Spinal cord (tissue), 10 donors: ENCODE results near the gene CLEC16A. TPM values are rescaled to one million over a fixed set of nuclear protein-coding genes. Genes with fewer than 3 reads are reported as not detected.
A peak's percentile ranks its signal among the peaks of the same experiment; 100 is the strongest.

Experiments
- DNase-seq, 6 donors: peaks; one replicate each; pipeline versions ENCODE4 v3.0.0 to v3.0.0-alpha.2; 2013 to 2015; ENCODE audit warnings: low spot score in 6 of 6, low read depth in 4 of 6
- H3K27ac ChIP-seq: one replicate; pipeline ENCODE4 v1.5.1; 2013; ENCODE audit warnings: low read depth, low read length, control low read depth
- H3K27me3 ChIP-seq: one replicate; pipeline ENCODE4 v1.6.1; 2013; ENCODE audit warnings: low read length; ENCODE audit not compliant: control insufficient read depth, insufficient read depth
- H3K36me3 ChIP-seq: one replicate; pipeline ENCODE4 v1.6.1; 2013; ENCODE audit warnings: low read length; ENCODE audit not compliant: control insufficient read depth, insufficient read depth
- H3K4me1 ChIP-seq: one replicate; pipeline ENCODE4 v1.6.1; 2013; ENCODE audit warnings: low read length; ENCODE audit not compliant: control insufficient read depth, insufficient read depth
- H3K4me3 ChIP-seq: one replicate; pipeline ENCODE4 v1.5.1; 2013; ENCODE audit warnings: low read depth, low read length, control low read depth
- H3K9me3 ChIP-seq: one replicate; pipeline ENCODE4 v1.6.1; 2013; ENCODE audit warnings: low read length; ENCODE audit not compliant: control insufficient read depth, insufficient read depth
- WGBS: methylation state at CpG from one replicate; pipeline ENCODE4 v1.1.5; 2013; ENCODE audit warnings: missing lambda C conversion rate; ENCODE audit not compliant: insufficient coverage; 5-methylcytosine and 5-hydroxymethylcytosine counted together
- polyA plus RNA-seq, 2 donors: library from polyadenylated mRNA; unstranded; fragments of 120-200 nt; gene quantifications; one replicate each; pipeline ENCODE4 v1.2.1, GENCODE V29; 2013; ENCODE audit not compliant: insufficient read length in 2 of 2
- total RNA-seq, 2 donors: library from RNA; depleted of rRNA in 1 of 2; stranded (reverse); fragments of 120-200 nt in 1 of 2; fragments of >200 nt in 1 of 2; gene quantifications; one replicate each; pipeline versions ENCODE4 v1.2.3 to v1.2.4, GENCODE V29; 2013 to 2014
- donor health status: healthy.

CLEC16A gene
- total and polyA plus RNA-seq, 4 donors: 19.5 to 38.4 (median 25.1) TPM

- H3K4me3 ChIP-seq: no peak overlapping the region
- DNase-seq: peak in 2 of 6 donors; percentile 57 to 84
- H3K27ac ChIP-seq: peak overlapping the region; percentile 67
- no peaks in the 10 kb centered on the region for H3K9me3 ChIP-seq
- peaks cover 32% of the 10 kb centered on the region for H3K4me1 ChIP-seq
- WGBS: 29% methylated on average over 3 of the region's 7 CpGs
- H3K36me3 ChIP-seq: peaks cover 4% of the 10 kb centered on the region
- no peaks in the 10 kb centered on the region for H3K27me3 ChIP-seq
Observed at GRCh38 chr16:11105038-11105903, 160.9 kb downstream of the CLEC16A start.

GRCh38 chr16:11106726-11107125, 162.4 kb downstream of the CLEC16A start:
- Histone ChIP-seq H3K4me1 (peaks cover 32% of the 10 kb centered on the region), H3K27me3 (no peaks in the 10 kb centered on the region)

GRCh38 chr16:11107780-11108465, 163.6 kb downstream of the CLEC16A start:
- Histone ChIP-seq H3K27ac (no peak overlapping the region), H3K36me3 (peaks cover 4% of the 10 kb centered on the region), H3K27me3 (no peaks in the 10 kb centered on the region), H3K4me3 (no peak overlapping the region), H3K4me1 (peaks cover 28% of the 10 kb centered on the region), H3K9me3 (peaks cover 4% of the 10 kb centered on the region)
- no peak for DNase-seq
- WGBS: 95% methylated on average over 8 of the region's 8 CpGs

More at GRCh38 chr16:11106726-11107125, 162.4 kb downstream of the CLEC16A start:
- peaks cover 4% of the 10 kb centered on the region for H3K9me3 ChIP-seq
- DNase-seq: no peak
- no CpG with 5 or more reads among the region's 6 CpGs for WGBS
- H3K36me3 ChIP-seq: peaks cover 4% of the 10 kb centered on the region
- no peak overlapping the region for H3K4me3 ChIP-seq
- no peak overlapping the region for H3K27ac ChIP-seq

GRCh38 chr16:11108466-11108805, 164.1 kb downstream of the CLEC16A start:
- peaks cover 32% of the 10 kb centered on the region for H3K4me1 ChIP-seq
- H3K9me3 ChIP-seq: peaks cover 4% of the 10 kb centered on the region
- peaks cover 4% of the 10 kb centered on the region for H3K36me3 ChIP-seq
- H3K27me3 ChIP-seq: no peaks in the 10 kb centered on the region
- no peak overlapping the region for H3K27ac ChIP-seq
- no peak overlapping the region for H3K4me3 ChIP-seq
- no peak for DNase-seq

GRCh38 chr16:11109566-11109965, 165.2 kb downstream of the CLEC16A start:
- peaks cover 4% of the 10 kb centered on the region for H3K9me3 ChIP-seq
- peaks cover 36% of the 10 kb centered on the region for H3K4me1 ChIP-seq
- DNase-seq: no peak
- H3K27me3 ChIP-seq: no peaks in the 10 kb centered on the region
- 64% methylated on average over 5 of the region's 6 CpGs for WGBS
- H3K36me3 ChIP-seq: peaks cover 5% of the 10 kb centered on the region
- H3K4me3 ChIP-seq: no peak overlapping the region
- H3K27ac ChIP-seq: no peak overlapping the region

GRCh38 chr16:11111150-11111549, 166.8 kb downstream of the CLEC16A start:
- no CpG with 5 or more reads among the region's 1 CpG for WGBS
- Histone ChIP-seq H3K27ac (no peak overlapping the region), H3K27me3 (no peaks in the 10 kb centered on the region), H3K4me1 (peaks cover 29% of the 10 kb centered on the region), H3K4me3 (no peak overlapping the region), H3K9me3 (peaks cover 4% of the 10 kb centered on the region), H3K36me3 (peaks cover 6% of the 10 kb centered on the region)
- DNase-seq: no peak

DNA sequence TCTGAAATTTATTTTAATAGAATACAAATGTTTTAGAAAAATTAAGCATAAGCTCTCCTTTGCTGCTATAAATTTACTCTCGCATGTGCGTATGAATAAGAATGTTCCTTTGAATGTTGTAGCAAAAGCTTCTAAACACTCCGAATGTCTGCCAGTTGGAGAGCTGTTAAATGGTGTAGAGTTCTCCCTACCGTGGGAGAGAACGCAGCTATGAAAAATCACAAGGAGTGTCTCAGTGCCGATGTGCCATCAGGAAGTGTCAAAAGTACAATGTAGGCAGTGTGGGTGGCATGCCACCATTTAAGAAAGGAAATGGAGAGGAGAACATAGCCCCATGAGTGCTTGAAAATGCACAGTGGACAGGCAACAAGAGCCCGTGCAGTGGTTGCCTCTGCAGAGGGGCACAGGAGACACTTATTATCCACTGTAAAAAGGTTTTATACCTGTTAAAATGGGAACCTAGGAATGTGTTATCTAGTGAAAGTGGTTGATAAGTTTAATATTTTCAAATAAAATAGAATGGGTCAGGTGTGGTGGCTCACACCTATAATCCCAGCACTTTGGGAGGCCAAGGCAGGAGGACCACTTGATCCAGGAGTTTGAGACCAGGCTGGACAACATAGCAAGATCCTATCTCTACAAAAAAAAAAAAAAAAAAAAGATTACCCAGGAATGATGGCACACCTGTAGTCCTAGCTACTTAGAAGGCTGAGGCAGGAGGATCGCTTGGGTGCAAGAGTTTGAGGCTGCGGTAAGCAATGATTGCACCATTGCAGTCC, 167.7 kb downstream of the CLEC16A start:
- WGBS: 92% methylated on average over 5 of the region's 9 CpGs
- H3K4me1 ChIP-seq: peaks cover 24% of the 10 kb centered on the region
- no peak overlapping the region for H3K4me3 ChIP-seq
- H3K27ac ChIP-seq: no peak overlapping the region
- DNase-seq: no peak
- peaks cover 6% of the 10 kb centered on the region for H3K36me3 ChIP-seq
- H3K27me3 ChIP-seq: no peaks in the 10 kb centered on the region
- H3K9me3 ChIP-seq: peaks cover 4% of the 10 kb centered on the region

DNA sequence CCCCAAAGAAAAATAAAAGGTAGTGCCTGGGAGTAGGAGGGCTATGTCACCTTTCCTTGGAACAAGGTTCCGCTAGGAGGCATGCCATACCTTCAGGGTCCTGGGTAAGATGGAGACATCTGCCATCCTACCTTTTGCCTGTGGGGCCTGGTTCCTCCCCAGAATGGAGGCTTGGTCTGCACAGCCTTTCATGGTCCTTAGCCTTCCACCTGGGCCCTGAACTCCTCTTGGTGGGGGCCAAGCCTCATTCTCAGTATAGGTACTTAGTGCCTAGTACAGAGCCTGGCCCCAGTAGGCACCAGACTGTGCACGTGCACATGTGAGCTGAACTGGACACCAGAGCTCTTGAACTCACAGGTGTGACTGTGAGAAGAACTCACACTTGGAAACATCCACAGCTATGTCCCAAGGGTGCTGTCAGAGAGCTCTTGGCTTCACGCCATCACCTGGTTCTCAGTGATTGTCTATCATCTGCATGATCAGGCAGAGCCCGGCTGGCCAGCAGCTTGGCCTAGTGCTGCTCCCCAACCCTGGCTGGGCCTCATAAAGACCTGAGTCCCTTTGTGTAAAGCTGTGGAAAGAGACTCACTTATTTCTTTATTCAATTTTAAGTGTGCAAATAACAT, 168.5 kb downstream of the CLEC16A start:
- WGBS: 63% methylated on average over 3 of the region's 4 CpGs
- peaks cover 6% of the 10 kb centered on the region for H3K36me3 ChIP-seq

More for the DNA sequence above, 168.5 kb downstream of the CLEC16A start:
- Histone ChIP-seq H3K27me3 (no peaks in the 10 kb centered on the region), H3K27ac (no peak overlapping the region), H3K4me1 (peaks cover 23% of the 10 kb centered on the region), H3K4me3 (no peak overlapping the region), H3K9me3 (peaks cover 4% of the 10 kb centered on the region)
- DNase-seq: no peak
